MM.1S (cell line): ENCODE data around the gene TMPRSS6.

Source experiments
- DNase-seq: peaks from one replicate; pipeline ENCODE4 v3.0.0-alpha.2; 2015
- H2AFZ ChIP-seq: fragments of 300-600 bp; sonication (generic); 2 replicates; pipeline ENCODE4 v1.6.0; 2016; ENCODE audit warnings: antibody characterized with exemption, low read length
- H3F3A ChIP-seq: fragments of 300-600 bp; sonication (generic); 2 replicates; pipeline ENCODE4 v1.6.1; 2016; ENCODE audit warnings: mild to moderate bottlenecking, antibody characterized with exemption, low read length, moderate library complexity, mixed read lengths; ENCODE audit not compliant: insufficient read depth
- H3K27ac ChIP-seq: fragments of 300-600 bp; sonication (generic); 2 replicates; pipeline ENCODE4 v1.5.1; 2016; ENCODE audit warnings: mild to moderate bottlenecking, low read length
- H3K27me3 ChIP-seq: fragments of 300-600 bp; sonication (generic); replicated peaks from 2 replicates; pipeline ENCODE4 v1.6.0; 2016; ENCODE audit warnings: low read length; ENCODE audit not compliant: insufficient read depth
- H3K36me3 ChIP-seq: fragments of 300-600 bp; sonication (generic); replicated peaks from 2 replicates; pipeline ENCODE4 v1.6.1; 2016; ENCODE audit warnings: mild to moderate bottlenecking, low read length, mixed read lengths; ENCODE audit not compliant: insufficient read depth
- H3K4me1 ChIP-seq: fragments of 300-600 bp; sonication (generic); 2 replicates; pipeline ENCODE4 v1.6.1; 2016; ENCODE audit warnings: low read length, mixed read lengths
- H3K4me2 ChIP-seq: fragments of 300-600 bp; sonication (generic); 2 replicates; pipeline ENCODE4 v1.6.0; 2016; ENCODE audit warnings: low read depth, low read length
- H3K4me3 ChIP-seq: fragments of 300-600 bp; sonication (generic); 2 replicates; pipeline ENCODE4 v1.5.1; 2016; ENCODE audit warnings: low read length, mixed read lengths
- H3K79me2 ChIP-seq: fragments of 300-600 bp; sonication (generic); 2 replicates; pipeline ENCODE4 v1.6.1; 2016; ENCODE audit warnings: mixed run types, low read length, mixed read lengths
- H3K9ac ChIP-seq: fragments of 300-600 bp; sonication (generic); 2 replicates; pipeline ENCODE4 v1.6.1; 2016; ENCODE audit warnings: low read length, mixed read lengths
- H3K9me2 ChIP-seq: fragments of 300-600 bp; sonication (generic); replicated peaks from 2 replicates; pipeline ENCODE4 v1.6.1; 2016; ENCODE audit warnings: mild to moderate bottlenecking, low read length, mixed read lengths; ENCODE audit not compliant: insufficient read depth
- H3K9me3 ChIP-seq: fragments of 300-600 bp; sonication (generic); replicated peaks from 2 replicates; pipeline ENCODE4 v1.6.1; 2016; ENCODE audit warnings: mild to moderate bottlenecking, low read length, mixed read lengths; ENCODE audit not compliant: insufficient read depth
- H4K20me1 ChIP-seq: fragments of 300-600 bp; sonication (generic); 2 replicates; pipeline ENCODE4 v1.6.1; 2016; ENCODE audit warnings: mild to moderate bottlenecking, low read length, moderate library complexity, mixed read lengths; ENCODE audit not compliant: insufficient read depth
- EZH2 ChIP-seq: fragments of 300-600 bp; sonication (generic); optimal IDR thresholded peaks from 2 replicates; pipeline ENCODE3; 2017; ENCODE audit warnings: low read depth, mild to moderate bottlenecking, antibody characterized with exemption, low read length, mixed read lengths
- EZH2phosphoT487 ChIP-seq: fragments of 300-600 bp; sonication (generic); IDR thresholded peaks from 2 replicates; pipeline ENCODE4 v1.6.1; 2018; ENCODE audit warnings: antibody characterized with exemption, low read length
- TF ChIP-seq, protein P1 (sequence below): fragments of 300-600 bp; sonication (generic); IDR thresholded peaks from 2 replicates; pipeline ENCODE4 v1.5.1; 2016; ENCODE audit warnings: antibody characterized with exemption, low read length, mixed read lengths

Gene TMPRSS6

DNA sequence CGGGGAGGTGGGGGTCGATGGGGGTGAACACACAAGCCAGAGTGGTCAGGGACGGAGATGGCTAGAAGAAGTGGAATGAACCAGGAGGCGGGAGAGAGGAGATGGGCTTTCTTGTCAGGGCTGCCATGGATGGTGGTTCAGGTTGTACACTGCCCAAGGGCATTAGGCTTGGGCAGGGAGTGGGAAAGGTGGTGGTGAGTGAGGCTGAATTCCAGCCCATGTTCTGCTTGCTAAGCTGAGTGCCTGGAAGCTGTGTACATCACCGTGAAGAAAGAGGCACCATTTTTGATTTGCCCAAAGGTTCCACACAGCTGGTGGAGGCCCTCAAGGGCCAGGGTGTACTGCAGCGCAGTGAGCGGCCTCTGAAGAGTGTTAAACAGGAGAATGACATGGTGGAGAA, 23.3 kb upstream of the TMPRSS6 start:
- Histone ChIP-seq H3K4me1 (peaks cover 2% of the 10 kb centered on the region; the same call in 1 of the 2 replicates), H3K36me3 (no peaks in the 10 kb centered on the region), H2AFZ (no peak overlapping the region), H3K27me3 (peaks cover 88% of the 10 kb centered on the region), H3F3A (no peaks in the 10 kb centered on the region), H4K20me1 (no peaks in the 10 kb centered on the region), H3K9me2 (no peaks in the 10 kb centered on the region), H3K4me2 (no peak overlapping the region), H3K4me3 (no peak overlapping the region), H3K79me2 (no peaks in the 10 kb centered on the region), H3K27ac (no peak overlapping the region), H3K9me3 (no peaks in the 10 kb centered on the region), H3K9ac (no peak overlapping the region)
- DNase-seq: no peak
- TF ChIP-seq EZH2phosphoT487 (no peak), EZH2 (no peak)
- TF ChIP-seq, protein P1, sequence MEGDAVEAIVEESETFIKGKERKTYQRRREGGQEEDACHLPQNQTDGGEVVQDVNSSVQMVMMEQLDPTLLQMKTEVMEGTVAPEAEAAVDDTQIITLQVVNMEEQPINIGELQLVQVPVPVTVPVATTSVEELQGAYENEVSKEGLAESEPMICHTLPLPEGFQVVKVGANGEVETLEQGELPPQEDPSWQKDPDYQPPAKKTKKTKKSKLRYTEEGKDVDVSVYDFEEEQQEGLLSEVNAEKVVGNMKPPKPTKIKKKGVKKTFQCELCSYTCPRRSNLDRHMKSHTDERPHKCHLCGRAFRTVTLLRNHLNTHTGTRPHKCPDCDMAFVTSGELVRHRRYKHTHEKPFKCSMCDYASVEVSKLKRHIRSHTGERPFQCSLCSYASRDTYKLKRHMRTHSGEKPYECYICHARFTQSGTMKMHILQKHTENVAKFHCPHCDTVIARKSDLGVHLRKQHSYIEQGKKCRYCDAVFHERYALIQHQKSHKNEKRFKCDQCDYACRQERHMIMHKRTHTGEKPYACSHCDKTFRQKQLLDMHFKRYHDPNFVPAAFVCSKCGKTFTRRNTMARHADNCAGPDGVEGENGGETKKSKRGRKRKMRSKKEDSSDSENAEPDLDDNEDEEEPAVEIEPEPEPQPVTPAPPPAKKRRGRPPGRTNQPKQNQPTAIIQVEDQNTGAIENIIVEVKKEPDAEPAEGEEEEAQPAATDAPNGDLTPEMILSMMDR: no peak

DNA sequence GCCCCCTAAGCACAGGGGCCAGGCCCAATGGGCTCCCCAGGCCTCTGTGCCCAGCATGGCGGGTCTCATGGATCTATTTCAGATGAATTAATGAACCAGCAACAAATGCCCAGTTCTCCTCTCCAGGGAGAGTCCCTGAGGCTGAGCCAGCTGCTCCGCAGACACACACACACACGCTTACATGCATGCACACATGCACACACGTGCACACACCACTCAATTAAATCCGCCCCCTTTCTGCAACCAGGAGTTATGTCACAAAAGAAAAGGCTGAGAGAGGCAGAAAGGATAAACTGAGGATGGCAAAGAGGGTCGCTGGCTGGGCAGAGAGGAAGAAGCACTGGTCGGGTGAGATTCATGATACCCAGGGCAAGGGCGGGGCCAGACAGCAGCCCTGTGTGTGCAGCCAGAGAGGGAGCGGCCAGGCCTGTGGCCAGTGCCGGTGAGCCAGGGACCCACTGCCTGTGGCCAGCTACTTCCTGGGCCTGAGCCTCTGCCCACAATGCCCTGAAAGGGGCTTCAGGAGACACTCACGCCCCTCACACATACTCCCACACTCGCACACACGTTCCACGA, 20.4 kb upstream of the TMPRSS6 start:
- TF ChIP-seq EZH2phosphoT487 (no peak), EZH2 (no peak)
- TF ChIP-seq, protein P1: no peak
- H4K20me1 ChIP-seq: no peaks in the 10 kb centered on the region
- H3K4me1 ChIP-seq: no peaks in the 10 kb centered on the region
- no peaks in the 10 kb centered on the region for H3K79me2 ChIP-seq
- H3K36me3 ChIP-seq: no peaks in the 10 kb centered on the region
- no peak overlapping the region for H3K4me3 ChIP-seq
- DNase-seq: no peak
- H3K4me2 ChIP-seq: no peak overlapping the region
- peaks cover 83% of the 10 kb centered on the region for H3K27me3 ChIP-seq
- no peaks in the 10 kb centered on the region for H3F3A ChIP-seq
- H3K9me3 ChIP-seq: no peaks in the 10 kb centered on the region
- H3K27ac ChIP-seq: no peak overlapping the region
- H3K9me2 ChIP-seq: no peaks in the 10 kb centered on the region
- H2AFZ ChIP-seq: no peak overlapping the region
- no peak overlapping the region for H3K9ac ChIP-seq

DNA sequence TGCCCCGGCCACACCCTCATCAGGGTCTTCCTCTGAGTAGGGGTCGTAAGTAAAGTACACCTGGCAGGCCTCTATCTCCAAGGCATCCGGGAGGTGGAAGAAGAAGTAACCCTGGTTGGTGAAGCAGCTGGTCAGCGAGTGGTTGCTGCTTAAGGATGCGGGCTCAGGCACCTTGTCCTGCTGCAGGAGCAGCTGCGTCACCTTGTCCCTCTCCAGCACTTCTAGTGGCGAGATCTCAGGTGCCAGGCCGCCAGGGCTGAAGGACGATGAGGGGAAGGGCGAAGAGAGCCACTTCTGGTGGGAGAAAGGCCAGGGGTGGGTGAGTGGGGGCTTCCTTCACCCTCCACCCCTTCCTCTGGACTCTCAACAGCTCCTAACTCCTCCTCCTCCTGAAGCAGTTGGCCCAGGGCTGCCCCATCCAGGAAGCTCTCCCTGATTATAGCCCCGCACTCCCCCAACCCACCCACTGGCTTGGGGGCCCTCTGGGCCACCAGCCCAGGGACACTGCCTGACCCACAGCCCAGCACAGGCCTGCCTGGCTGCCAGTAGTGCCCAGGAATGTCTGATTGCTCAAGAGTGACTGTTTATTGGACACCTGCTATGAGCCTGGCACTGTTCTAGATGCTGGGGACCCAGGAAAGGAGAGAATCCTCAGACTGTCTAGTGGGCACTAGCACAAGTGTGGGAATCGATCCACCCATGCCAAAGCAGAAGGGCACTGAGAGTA, 19.2 kb upstream of the TMPRSS6 start:
- peaks cover 83% of the 10 kb centered on the region for H3K27me3 ChIP-seq
- no peak for DNase-seq
- no peaks in the 10 kb centered on the region for H3K36me3 ChIP-seq
- H3K4me1 ChIP-seq: no peaks in the 10 kb centered on the region
- no peak for TF ChIP-seq EZH2
- no peak for TF ChIP-seq EZH2phosphoT487
- TF ChIP-seq, protein P1: no peak
- H3K4me3 ChIP-seq: no peak overlapping the region
- no peak overlapping the region for H3K4me2 ChIP-seq
- H4K20me1 ChIP-seq: no peaks in the 10 kb centered on the region
- no peak overlapping the region for H3K9ac ChIP-seq
- no peak overlapping the region for H2AFZ ChIP-seq
- H3K9me2 ChIP-seq: no peaks in the 10 kb centered on the region
- no peaks in the 10 kb centered on the region for H3K9me3 ChIP-seq
- no peaks in the 10 kb centered on the region for H3F3A ChIP-seq
- H3K27ac ChIP-seq: no peak overlapping the region
- no peaks in the 10 kb centered on the region for H3K79me2 ChIP-seq
